ENCODE measurements around the gene KCNJ4.

Gene KCNJ4

GRCh38 chr22:38455076-38455529, at the start of gene KCNJ4:
Gene KCNJ4, minus strand, starts transcription at chr22:38455199. Its CDS starts 27,067 bp downstream, at chr22:38428132.
- DNase-seq: no peak

- no peak for DNase-seq
These were observed 48.0 kb upstream of the KCNJ4 start for GRCh38 chr22:38503021-38503420.

GRCh38 chr22:38501797-38502672, 47.0 kb upstream of the KCNJ4 start:
- no peak for DNase-seq

GRCh38 chr22:38497869-38498268, 42.9 kb upstream of the KCNJ4 start:
- DNase-seq: no peak

- DNase-seq: no peak
These were observed 39.9 kb upstream of the KCNJ4 start for GRCh38 chr22:38494939-38495338.

GRCh38 chr22:38494498-38494897, 39.5 kb upstream of the KCNJ4 start:
- no peak for DNase-seq

GRCh38 chr22:38491707-38492348, 36.8 kb upstream of the KCNJ4 start:
- DNase-seq: no peak

GRCh38 chr22:38490915-38491314, 35.9 kb upstream of the KCNJ4 start:
- DNase-seq: no peak

GRCh38 chr22:38490475-38490874, 35.5 kb upstream of the KCNJ4 start:
- no peak for DNase-seq

GRCh38 chr22:38489561-38490145, 34.7 kb upstream of the KCNJ4 start:
- no peak for DNase-seq

- DNase-seq: no peak
These were observed 34.1 kb upstream of the KCNJ4 start for GRCh38 chr22:38489142-38489541.

- no peak for DNase-seq
These were observed 32.9 kb upstream of the KCNJ4 start for GRCh38 chr22:38487946-38488345.

GRCh38 chr22:38485783-38486182, 30.8 kb upstream of the KCNJ4 start:
- no peak for DNase-seq

GRCh38 chr22:38484244-38484643, 29.2 kb upstream of the KCNJ4 start:
- no peak for DNase-seq

GRCh38 chr22:38482662-38483308, 27.8 kb upstream of the KCNJ4 start:
- DNase-seq: no peak

GRCh38 chr22:38481871-38482332, 26.9 kb upstream of the KCNJ4 start:
- DNase-seq: no peak

GRCh38 chr22:38481162-38481870, 26.3 kb upstream of the KCNJ4 start:
- DNase-seq: no peak

GRCh38 chr22:38479096-38479837, 24.3 kb upstream of the KCNJ4 start:
- no peak for DNase-seq

- DNase-seq: no peak
These were observed 22.6 kb upstream of the KCNJ4 start for GRCh38 chr22:38477585-38477984.

- DNase-seq: no peak
These were observed 19.1 kb upstream of the KCNJ4 start for GRCh38 chr22:38474003-38474607.

GRCh38 chr22:38471237-38471636, 16.2 kb upstream of the KCNJ4 start:
- DNase-seq: no peak

All from activated T-cell treated with anti-CD3 and anti-CD28 coated beads for 4 hours (primary cell).